Gastrocnemius medialis (tissue), 4 donors: ENCODE data around the gene PPIL6.

ENCODE experiments used
- POLR2A ChIP-seq, 2 donors: fragments of 450-650 bp; IDR thresholded peaks; one replicate each; pipeline ENCODE4 v1.6.1; 2017; ENCODE audit warnings: antibody characterized with exemption in 2 of 2, mild to moderate bottlenecking in 2 of 2, moderate library complexity in 2 of 2
- TF ChIP-seq, protein P1 (sequence below), 5 experiments: fragments of 450-650 bp in 3 of 5; fragments of 200-600 bp in 2 of 5; sonication (generic) in 2 of 5; IDR thresholded peaks in 4 of 5; conservative IDR thresholded peaks in 1 of 5; 1 replicate in 4 of 5; 2 replicates in 1 of 5; pipeline ENCODE4 v1.5.1; 2016 to 2019; ENCODE audit warnings: antibody characterized with exemption in 5 of 5, mild to moderate bottlenecking in 3 of 5, moderate library complexity in 3 of 5

DNA sequence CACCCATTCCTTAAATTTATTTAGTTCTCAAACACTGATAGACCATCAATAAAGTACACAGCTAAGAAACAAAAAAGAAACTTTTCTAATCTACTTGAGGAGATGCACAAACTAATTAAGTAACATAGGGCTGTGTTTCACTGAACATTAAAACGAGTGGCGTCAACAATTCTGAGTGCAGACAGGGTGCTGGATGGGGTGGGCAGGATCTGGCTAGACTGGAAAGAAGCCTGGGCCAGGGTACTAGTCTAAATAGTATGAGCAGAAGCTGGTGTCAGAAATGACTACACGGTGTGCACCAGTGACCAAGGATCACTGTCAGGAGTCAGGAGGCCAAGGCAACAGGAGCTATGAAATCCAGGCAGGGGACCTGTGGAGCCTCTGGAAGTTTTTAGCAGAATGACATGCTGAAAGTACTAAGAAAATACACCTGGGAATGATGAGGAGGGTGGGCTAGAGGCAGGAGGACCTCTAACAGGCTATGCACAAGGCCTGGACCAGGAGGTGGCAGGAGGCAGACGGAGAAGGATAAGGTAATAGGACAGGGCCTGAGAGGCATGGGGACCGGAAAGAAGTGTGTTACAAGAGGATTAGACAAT, 29.3 kb upstream of the PPIL6 start:
- TF ChIP-seq POLR2A (IDR thresholded peaks at IDR 0.05), result no peak
- TF ChIP-seq, protein P1, sequence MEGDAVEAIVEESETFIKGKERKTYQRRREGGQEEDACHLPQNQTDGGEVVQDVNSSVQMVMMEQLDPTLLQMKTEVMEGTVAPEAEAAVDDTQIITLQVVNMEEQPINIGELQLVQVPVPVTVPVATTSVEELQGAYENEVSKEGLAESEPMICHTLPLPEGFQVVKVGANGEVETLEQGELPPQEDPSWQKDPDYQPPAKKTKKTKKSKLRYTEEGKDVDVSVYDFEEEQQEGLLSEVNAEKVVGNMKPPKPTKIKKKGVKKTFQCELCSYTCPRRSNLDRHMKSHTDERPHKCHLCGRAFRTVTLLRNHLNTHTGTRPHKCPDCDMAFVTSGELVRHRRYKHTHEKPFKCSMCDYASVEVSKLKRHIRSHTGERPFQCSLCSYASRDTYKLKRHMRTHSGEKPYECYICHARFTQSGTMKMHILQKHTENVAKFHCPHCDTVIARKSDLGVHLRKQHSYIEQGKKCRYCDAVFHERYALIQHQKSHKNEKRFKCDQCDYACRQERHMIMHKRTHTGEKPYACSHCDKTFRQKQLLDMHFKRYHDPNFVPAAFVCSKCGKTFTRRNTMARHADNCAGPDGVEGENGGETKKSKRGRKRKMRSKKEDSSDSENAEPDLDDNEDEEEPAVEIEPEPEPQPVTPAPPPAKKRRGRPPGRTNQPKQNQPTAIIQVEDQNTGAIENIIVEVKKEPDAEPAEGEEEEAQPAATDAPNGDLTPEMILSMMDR (IDR thresholded peaks at IDR 0.05 in 4 of 5, conservative IDR thresholded peaks at IDR 0.05 in 1 of 5), result no peak
